Liver (tissue), 9 donors: Measurements from ENCODE around the gene FRMD5. TPM values are rescaled to one million over a fixed set of nuclear protein-coding genes. Genes with fewer than 3 reads are reported as not detected.

Experiments
- DNase-seq: peaks from one replicate; pipeline ENCODE4 v3.0.0-alpha.2; 2017; ENCODE audit warnings: low spot score
- H3K27ac ChIP-seq, 2 donors: one replicate each; pipeline ENCODE4 v1.7.0; 2013; ENCODE audit warnings: inconsistent platforms in 2 of 2, low read length in 2 of 2, control low read depth in 1 of 2, low read depth in 1 of 2, mild to moderate bottlenecking in 1 of 2
- H3K27me3 ChIP-seq, 4 donors: one replicate each; pipeline versions ENCODE4 v1.6.1 to v1.7.0; 2013; ENCODE audit warnings: low read length in 3 of 4, inconsistent platforms in 1 of 4, mild to moderate bottlenecking in 1 of 4, moderate library complexity in 1 of 4; ENCODE audit not compliant: control insufficient read depth in 4 of 4, insufficient read depth in 4 of 4
- H3K36me3 ChIP-seq, 4 donors: one replicate each; pipeline versions ENCODE4 v1.6.1 to v1.7.0; 2013; ENCODE audit warnings: low read length in 3 of 4, mild to moderate bottlenecking in 3 of 4, low read depth in 1 of 4, moderate library complexity in 1 of 4; ENCODE audit not compliant: control insufficient read depth in 4 of 4, insufficient read depth in 3 of 4
- H3K4me1 ChIP-seq, 4 donors: one replicate each; pipeline versions ENCODE4 v1.6.1 to v1.7.0; 2013; ENCODE audit warnings: low read length in 3 of 4, mild to moderate bottlenecking in 3 of 4, moderate library complexity in 1 of 4; ENCODE audit not compliant: control insufficient read depth in 4 of 4, insufficient read depth in 4 of 4
- H3K4me3 ChIP-seq, 3 donors: one replicate each; pipeline versions ENCODE4 v1.6.1 to v1.7.0; 2013; ENCODE audit warnings: low read length in 3 of 3, control low read depth in 1 of 3, low read depth in 1 of 3, mild to moderate bottlenecking in 1 of 3
- H3K9ac ChIP-seq, 2 donors: one replicate each; pipeline ENCODE4 v1.7.0; 2013; ENCODE audit warnings: low read length in 2 of 2, mild to moderate bottlenecking in 2 of 2, moderate library complexity in 2 of 2, control low read depth in 1 of 2, low read depth in 1 of 2
- H3K9me3 ChIP-seq, 4 donors: one replicate each; pipeline versions ENCODE4 v1.6.1 to v1.7.0; 2013; ENCODE audit warnings: low read length in 3 of 4; ENCODE audit not compliant: control insufficient read depth in 4 of 4
- ATF3 ChIP-seq: IDR thresholded peaks from 2 replicates; pipeline ENCODE4 v1.6.1; 2016; ENCODE audit warnings: antibody characterized with exemption
- EGR1 ChIP-seq, 2 donors: IDR thresholded peaks; 2 replicates each; pipeline ENCODE4 v1.6.1; 2016 to 2018; ENCODE audit warnings: antibody characterized with exemption in 2 of 2, low read depth in 2 of 2
- FOXA1 ChIP-seq: IDR thresholded peaks from 2 replicates; pipeline ENCODE4 v1.6.1; 2016; ENCODE audit warnings: antibody characterized with exemption
- FOXA2 ChIP-seq: IDR thresholded peaks from 2 replicates; pipeline ENCODE4 v1.6.1; 2016; ENCODE audit warnings: antibody characterized with exemption
- GABPA ChIP-seq, 2 donors: IDR thresholded peaks in 1 of 2; conservative IDR thresholded peaks in 1 of 2; 2 replicates each; pipeline ENCODE4 v1.6.1; 2016; ENCODE audit warnings: antibody characterized with exemption in 2 of 2, mild to moderate bottlenecking in 1 of 2, moderate library complexity in 1 of 2
- HNF4A ChIP-seq, 2 donors: conservative IDR thresholded peaks; 2 replicates each; pipeline ENCODE4 v1.6.1; 2016; ENCODE audit warnings: antibody characterized with exemption in 2 of 2, mild to moderate bottlenecking in 2 of 2
- HNF4G ChIP-seq: IDR thresholded peaks from 2 replicates; pipeline ENCODE4 v1.6.1; 2016; ENCODE audit warnings: antibody characterized with exemption
- JUND ChIP-seq, 2 donors: IDR thresholded peaks; 2 replicates each; pipeline ENCODE4 v1.6.1; 2016; ENCODE audit warnings: antibody characterized with exemption in 2 of 2
- NR2F2 ChIP-seq: IDR thresholded peaks from 2 replicates; pipeline ENCODE4 v1.6.1; 2016; ENCODE audit warnings: antibody characterized with exemption
- RAD21 ChIP-seq, 2 donors: IDR thresholded peaks; 2 replicates each; pipeline ENCODE4 v1.6.1; 2016; ENCODE audit warnings: antibody characterized with exemption in 2 of 2, mild to moderate bottlenecking in 2 of 2
- RXRA ChIP-seq, 2 donors: IDR thresholded peaks; 2 replicates each; pipeline ENCODE4 v1.6.1; 2017 to 2018; ENCODE audit warnings: antibody characterized with exemption in 2 of 2, mild to moderate bottlenecking in 1 of 2
- SP1 ChIP-seq: IDR thresholded peaks from 2 replicates; pipeline ENCODE4 v1.6.1; 2018; ENCODE audit warnings: antibody characterized with exemption, mild to moderate bottlenecking
- TAF1 ChIP-seq: conservative IDR thresholded peaks from 2 replicates; pipeline ENCODE4 v1.6.1; 2016; ENCODE audit warnings: antibody characterized with exemption, mild to moderate bottlenecking
- YY1 ChIP-seq: IDR thresholded peaks from 2 replicates; pipeline ENCODE4 v1.6.1; 2016; ENCODE audit warnings: antibody characterized with exemption, mild to moderate bottlenecking
- WGBS: extraction: QIAGEN DNeasy Blood & Tissue Kit; methylation state at CpG from one replicate; pipeline ENCODE4 v1.1.7; 2013; 5-methylcytosine and 5-hydroxymethylcytosine counted together
- polyA plus RNA-seq, 2 donors: library from polyadenylated mRNA; stranded (reverse) in 1 of 2; unstranded in 1 of 2; fragments of 200-250 nt in 1 of 2; fragments of >200 nt in 1 of 2; fragmentation: Nextera tagmentation in 1 of 2; extraction: Ambion mirVana in 1 of 2; gene quantifications; one replicate each; pipeline versions ENCODE4 v1.2.1 to v1.2.3, GENCODE V29; 2013 to 2015
- total RNA-seq, 2 donors: library from RNA; depleted of rRNA; stranded (reverse); fragments of >200 nt; gene quantifications; one replicate each; pipeline ENCODE4 v1.2.3, GENCODE V29; 2014
- TF ChIP-seq, protein P1 (sequence below): IDR thresholded peaks from 2 replicates; pipeline ENCODE4 v1.6.1; 2016; ENCODE audit warnings: antibody characterized with exemption
- TF ChIP-seq, protein P2 (sequence below): IDR thresholded peaks from 2 replicates; pipeline ENCODE4 v1.6.1; 2016; ENCODE audit warnings: antibody characterized with exemption
- TF ChIP-seq, protein P3 (sequence below): IDR thresholded peaks from 2 replicates; pipeline ENCODE4 v1.6.1; 2016; ENCODE audit warnings: antibody characterized with exemption, mild to moderate bottlenecking
- TF ChIP-seq, protein P4 (sequence below): fragments of 150-350 bp; IDR thresholded peaks from 2 replicates; pipeline ENCODE4 v1.5.1; 2017; ENCODE audit warnings: improper control_type of control experiment, low read depth, low read length; ENCODE audit not compliant: missing input control
- donor health status: healthy.
- donor health status: healthy.
- donor health status: healthy.
- donor health status: healthy.
- donor health status: healthy.

FRMD5 gene
- total and polyA plus RNA-seq, 4 donors, result 0.01 to 0.25 TPM; not detected in 2

GRCh38 chr15:44058126-44058525 lies 136.9 kb downstream of the FRMD5 start:
- Histone ChIP-seq H3K27ac (no peak overlapping the region), H3K36me3 (no peaks in the 10 kb centered on the region), H3K4me1 (no peaks in the 10 kb centered on the region), H3K27me3 (no peaks in the 10 kb centered on the region), H3K9ac (no peak overlapping the region), H3K9me3 (no peaks in the 10 kb centered on the region), H3K4me3 (no peak overlapping the region)
- 81% methylated on average over 2 of the region's 2 CpGs for WGBS
- TF ChIP-seq JUND (IDR thresholded peaks at IDR 0.05) (no peak), YY1 (no peak), RAD21 (IDR thresholded peaks at IDR 0.05) (no peak), SP1 (no peak), NR2F2 (no peak), HNF4G (no peak), EGR1 (IDR thresholded peaks at IDR 0.05; ENCODE audit: low read depth in 2 of 2) (no peak), GABPA (IDR thresholded peaks at IDR 0.05 in 1 of 2, conservative IDR thresholded peaks at IDR 0.05 in 1 of 2) (no peak), FOXA1 (no peak), RXRA (IDR thresholded peaks at IDR 0.05) (no peak), FOXA2 (no peak), HNF4A (conservative IDR thresholded peaks at IDR 0.05) (no peak), TAF1 (no peak), ATF3 (no peak)
- TF ChIP-seq, protein P1, sequence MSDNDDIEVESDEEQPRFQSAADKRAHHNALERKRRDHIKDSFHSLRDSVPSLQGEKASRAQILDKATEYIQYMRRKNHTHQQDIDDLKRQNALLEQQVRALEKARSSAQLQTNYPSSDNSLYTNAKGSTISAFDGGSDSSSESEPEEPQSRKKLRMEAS, result no peak
- TF ChIP-seq, protein P2, sequence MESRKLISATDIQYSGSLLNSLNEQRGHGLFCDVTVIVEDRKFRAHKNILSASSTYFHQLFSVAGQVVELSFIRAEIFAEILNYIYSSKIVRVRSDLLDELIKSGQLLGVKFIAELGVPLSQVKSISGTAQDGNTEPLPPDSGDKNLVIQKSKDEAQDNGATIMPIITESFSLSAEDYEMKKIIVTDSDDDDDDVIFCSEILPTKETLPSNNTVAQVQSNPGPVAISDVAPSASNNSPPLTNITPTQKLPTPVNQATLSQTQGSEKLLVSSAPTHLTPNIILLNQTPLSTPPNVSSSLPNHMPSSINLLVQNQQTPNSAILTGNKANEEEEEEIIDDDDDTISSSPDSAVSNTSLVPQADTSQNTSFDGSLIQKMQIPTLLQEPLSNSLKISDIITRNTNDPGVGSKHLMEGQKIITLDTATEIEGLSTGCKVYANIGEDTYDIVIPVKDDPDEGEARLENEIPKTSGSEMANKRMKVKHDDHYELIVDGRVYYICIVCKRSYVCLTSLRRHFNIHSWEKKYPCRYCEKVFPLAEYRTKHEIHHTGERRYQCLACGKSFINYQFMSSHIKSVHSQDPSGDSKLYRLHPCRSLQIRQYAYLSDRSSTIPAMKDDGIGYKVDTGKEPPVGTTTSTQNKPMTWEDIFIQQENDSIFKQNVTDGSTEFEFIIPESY, result no peak
- TF ChIP-seq, protein P3, sequence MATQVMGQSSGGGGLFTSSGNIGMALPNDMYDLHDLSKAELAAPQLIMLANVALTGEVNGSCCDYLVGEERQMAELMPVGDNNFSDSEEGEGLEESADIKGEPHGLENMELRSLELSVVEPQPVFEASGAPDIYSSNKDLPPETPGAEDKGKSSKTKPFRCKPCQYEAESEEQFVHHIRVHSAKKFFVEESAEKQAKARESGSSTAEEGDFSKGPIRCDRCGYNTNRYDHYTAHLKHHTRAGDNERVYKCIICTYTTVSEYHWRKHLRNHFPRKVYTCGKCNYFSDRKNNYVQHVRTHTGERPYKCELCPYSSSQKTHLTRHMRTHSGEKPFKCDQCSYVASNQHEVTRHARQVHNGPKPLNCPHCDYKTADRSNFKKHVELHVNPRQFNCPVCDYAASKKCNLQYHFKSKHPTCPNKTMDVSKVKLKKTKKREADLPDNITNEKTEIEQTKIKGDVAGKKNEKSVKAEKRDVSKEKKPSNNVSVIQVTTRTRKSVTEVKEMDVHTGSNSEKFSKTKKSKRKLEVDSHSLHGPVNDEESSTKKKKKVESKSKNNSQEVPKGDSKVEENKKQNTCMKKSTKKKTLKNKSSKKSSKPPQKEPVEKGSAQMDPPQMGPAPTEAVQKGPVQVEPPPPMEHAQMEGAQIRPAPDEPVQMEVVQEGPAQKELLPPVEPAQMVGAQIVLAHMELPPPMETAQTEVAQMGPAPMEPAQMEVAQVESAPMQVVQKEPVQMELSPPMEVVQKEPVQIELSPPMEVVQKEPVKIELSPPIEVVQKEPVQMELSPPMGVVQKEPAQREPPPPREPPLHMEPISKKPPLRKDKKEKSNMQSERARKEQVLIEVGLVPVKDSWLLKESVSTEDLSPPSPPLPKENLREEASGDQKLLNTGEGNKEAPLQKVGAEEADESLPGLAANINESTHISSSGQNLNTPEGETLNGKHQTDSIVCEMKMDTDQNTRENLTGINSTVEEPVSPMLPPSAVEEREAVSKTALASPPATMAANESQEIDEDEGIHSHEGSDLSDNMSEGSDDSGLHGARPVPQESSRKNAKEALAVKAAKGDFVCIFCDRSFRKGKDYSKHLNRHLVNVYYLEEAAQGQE, result no peak
- TF ChIP-seq, protein P4, sequence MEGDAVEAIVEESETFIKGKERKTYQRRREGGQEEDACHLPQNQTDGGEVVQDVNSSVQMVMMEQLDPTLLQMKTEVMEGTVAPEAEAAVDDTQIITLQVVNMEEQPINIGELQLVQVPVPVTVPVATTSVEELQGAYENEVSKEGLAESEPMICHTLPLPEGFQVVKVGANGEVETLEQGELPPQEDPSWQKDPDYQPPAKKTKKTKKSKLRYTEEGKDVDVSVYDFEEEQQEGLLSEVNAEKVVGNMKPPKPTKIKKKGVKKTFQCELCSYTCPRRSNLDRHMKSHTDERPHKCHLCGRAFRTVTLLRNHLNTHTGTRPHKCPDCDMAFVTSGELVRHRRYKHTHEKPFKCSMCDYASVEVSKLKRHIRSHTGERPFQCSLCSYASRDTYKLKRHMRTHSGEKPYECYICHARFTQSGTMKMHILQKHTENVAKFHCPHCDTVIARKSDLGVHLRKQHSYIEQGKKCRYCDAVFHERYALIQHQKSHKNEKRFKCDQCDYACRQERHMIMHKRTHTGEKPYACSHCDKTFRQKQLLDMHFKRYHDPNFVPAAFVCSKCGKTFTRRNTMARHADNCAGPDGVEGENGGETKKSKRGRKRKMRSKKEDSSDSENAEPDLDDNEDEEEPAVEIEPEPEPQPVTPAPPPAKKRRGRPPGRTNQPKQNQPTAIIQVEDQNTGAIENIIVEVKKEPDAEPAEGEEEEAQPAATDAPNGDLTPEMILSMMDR, result no peak
- no peak for DNase-seq
